ENCODE data around the gene SPOPL.
"Not testable (repeated sequence)": the region's sequence is repeated elsewhere in the genome, so short reads cannot be mapped to it uniquely, and the experiment has no call there.

SPOPL gene

DNA sequence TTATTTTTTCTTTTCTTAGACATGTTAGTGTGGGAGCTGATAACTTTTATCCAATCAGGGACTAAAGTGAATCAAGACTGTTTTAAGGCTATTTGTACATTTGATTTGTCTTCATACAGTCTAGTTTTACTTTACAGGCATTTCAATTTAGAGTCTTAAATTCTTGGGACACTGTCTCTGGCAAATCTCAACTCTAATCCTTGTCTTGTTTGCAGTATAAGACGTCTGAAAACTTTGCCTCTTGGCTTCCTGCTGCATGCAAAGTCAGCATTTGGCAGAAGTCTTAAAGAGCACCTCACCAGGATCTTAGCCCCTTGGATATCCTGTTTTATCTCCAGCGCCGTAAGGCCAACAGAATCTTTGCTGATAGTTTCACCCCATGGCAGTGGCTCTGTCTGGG, 30.3 kb downstream of the SPOPL start:
- Histone ChIP-seq H3K4me1 (peaks cover 0 to 42% (median 13%) of the 10 kb centered on the region in 4 donors), H3K27ac (no peak overlapping the region), H3K9me3 (no peaks in the 10 kb centered on the region), H3K36me3 (peaks cover 0 to 5% (median 4%) of the 10 kb centered on the region in 3 donors), H3K27me3 (no peaks in the 10 kb centered on the region), H3K4me3 (no peak overlapping the region)
- DNase-seq, result no peak
- intact Hi-C loops (cut with DNase I; ENCODE audit: low total_unique reads), result no loop called here
- TF ChIP-seq, protein P1, sequence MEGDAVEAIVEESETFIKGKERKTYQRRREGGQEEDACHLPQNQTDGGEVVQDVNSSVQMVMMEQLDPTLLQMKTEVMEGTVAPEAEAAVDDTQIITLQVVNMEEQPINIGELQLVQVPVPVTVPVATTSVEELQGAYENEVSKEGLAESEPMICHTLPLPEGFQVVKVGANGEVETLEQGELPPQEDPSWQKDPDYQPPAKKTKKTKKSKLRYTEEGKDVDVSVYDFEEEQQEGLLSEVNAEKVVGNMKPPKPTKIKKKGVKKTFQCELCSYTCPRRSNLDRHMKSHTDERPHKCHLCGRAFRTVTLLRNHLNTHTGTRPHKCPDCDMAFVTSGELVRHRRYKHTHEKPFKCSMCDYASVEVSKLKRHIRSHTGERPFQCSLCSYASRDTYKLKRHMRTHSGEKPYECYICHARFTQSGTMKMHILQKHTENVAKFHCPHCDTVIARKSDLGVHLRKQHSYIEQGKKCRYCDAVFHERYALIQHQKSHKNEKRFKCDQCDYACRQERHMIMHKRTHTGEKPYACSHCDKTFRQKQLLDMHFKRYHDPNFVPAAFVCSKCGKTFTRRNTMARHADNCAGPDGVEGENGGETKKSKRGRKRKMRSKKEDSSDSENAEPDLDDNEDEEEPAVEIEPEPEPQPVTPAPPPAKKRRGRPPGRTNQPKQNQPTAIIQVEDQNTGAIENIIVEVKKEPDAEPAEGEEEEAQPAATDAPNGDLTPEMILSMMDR (IDR thresholded peaks at IDR 0.05), result no peak

DNA sequence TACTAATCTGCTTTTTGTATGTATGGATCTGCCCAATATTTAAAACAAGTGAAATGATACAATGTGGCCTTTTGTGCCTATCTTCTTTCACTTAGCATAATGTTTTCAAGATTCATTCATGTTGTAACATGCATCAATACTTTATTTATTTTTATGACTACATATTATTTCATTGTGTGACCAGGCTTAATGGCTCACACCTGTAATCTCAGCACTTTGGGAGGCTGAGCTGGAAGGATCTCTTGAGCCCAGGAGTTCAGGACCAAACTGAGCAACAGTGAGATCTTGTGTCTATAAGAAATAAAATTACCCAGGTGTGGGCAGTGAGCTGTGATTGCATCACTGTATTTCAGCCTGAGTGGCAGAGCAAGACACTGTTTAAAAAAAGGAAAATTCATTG, 33.2 kb downstream of the SPOPL start:
- Histone ChIP-seq H3K4me1 (peaks cover 0 to 37% (median 7%) of the 10 kb centered on the region in 4 donors), H3K27me3 (no peaks in the 10 kb centered on the region), H3K4me3 (no peak overlapping the region), H3K36me3 (peaks cover 2 to 12% (median 11%) of the 10 kb centered on the region in 3 donors), H3K9me3 (peaks cover 0 to 10% (median 0%) of the 10 kb centered on the region in 3 donors), H3K27ac (no peak overlapping the region)
- TF ChIP-seq, protein P1 (IDR thresholded peaks at IDR 0.05), result no peak
- no peak for DNase-seq
- intact Hi-C loops (cut with DNase I; ENCODE audit: low total_unique reads), result no loop called here

DNA sequence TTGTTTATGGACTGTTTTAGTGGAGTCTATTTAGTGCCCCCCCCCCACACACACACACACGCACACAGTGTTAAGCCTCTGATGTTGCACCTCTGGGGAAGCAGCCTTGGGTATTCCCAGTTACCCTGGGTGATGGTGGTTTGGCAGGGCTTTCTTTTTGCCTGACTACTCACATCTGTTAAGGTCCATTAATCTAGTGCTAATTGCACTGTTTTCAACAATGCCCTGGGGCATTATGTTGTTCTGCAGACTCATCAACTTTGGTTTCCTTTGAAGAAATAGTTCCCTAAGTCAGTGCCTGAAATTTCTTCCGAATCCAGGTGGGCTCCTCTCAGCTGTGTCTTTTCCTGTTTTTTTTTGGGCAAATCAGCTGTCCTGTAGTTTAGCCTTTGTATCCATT, 34.7 kb downstream of the SPOPL start:
- TF ChIP-seq, protein P1 (IDR thresholded peaks at IDR 0.05), result no peak
- intact Hi-C loops (cut with DNase I; ENCODE audit: low total_unique reads), result no loop called here
- no peak overlapping the region for H3K27ac ChIP-seq
- no peak overlapping the region for H3K4me3 ChIP-seq
- peaks cover 4 to 12% (median 11%) of the 10 kb centered on the region in 3 donors for H3K36me3 ChIP-seq
- H3K4me1 ChIP-seq, result peaks cover 0 to 28% (median 5%) of the 10 kb centered on the region in 4 donors
- no peak for DNase-seq
- H3K27me3 ChIP-seq, result no peaks in the 10 kb centered on the region
- peaks cover 0 to 13% (median 0%) of the 10 kb centered on the region in 3 donors for H3K9me3 ChIP-seq

DNA sequence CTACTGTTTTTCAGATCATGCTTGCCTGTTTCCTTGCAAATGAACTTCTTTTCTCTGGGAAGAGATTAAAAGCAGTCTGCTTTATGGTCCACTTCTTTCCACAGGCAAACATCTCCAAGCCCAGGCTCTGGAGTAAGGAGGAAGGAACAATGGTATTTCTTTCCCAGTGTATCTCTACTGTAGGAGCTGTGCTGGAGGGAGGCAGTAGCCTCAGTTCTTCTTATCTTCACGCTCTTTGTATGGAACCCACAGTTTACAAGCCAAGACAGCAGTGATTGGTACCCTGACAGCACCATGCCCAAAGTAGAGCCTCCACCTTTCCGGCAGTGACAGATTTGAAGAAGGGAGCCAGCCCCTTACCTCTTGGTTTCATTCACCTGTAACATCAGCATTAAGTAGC, 35.2 kb downstream of the SPOPL start:
- H3K27me3 ChIP-seq, result no peaks in the 10 kb centered on the region
- peaks cover 0 to 24% (median 3%) of the 10 kb centered on the region in 4 donors for H3K4me1 ChIP-seq
- no peak for DNase-seq
- no peak overlapping the region for H3K27ac ChIP-seq
- TF ChIP-seq, protein P1 (IDR thresholded peaks at IDR 0.05), result no peak
- intact Hi-C loops (cut with DNase I; ENCODE audit: low total_unique reads), result no loop called here
- peaks cover 4 to 12% (median 11%) of the 10 kb centered on the region in 3 donors for H3K36me3 ChIP-seq
- H3K9me3 ChIP-seq, result peaks cover 0 to 13% (median 0%) of the 10 kb centered on the region in 3 donors
- H3K4me3 ChIP-seq, result no peak overlapping the region

DNA sequence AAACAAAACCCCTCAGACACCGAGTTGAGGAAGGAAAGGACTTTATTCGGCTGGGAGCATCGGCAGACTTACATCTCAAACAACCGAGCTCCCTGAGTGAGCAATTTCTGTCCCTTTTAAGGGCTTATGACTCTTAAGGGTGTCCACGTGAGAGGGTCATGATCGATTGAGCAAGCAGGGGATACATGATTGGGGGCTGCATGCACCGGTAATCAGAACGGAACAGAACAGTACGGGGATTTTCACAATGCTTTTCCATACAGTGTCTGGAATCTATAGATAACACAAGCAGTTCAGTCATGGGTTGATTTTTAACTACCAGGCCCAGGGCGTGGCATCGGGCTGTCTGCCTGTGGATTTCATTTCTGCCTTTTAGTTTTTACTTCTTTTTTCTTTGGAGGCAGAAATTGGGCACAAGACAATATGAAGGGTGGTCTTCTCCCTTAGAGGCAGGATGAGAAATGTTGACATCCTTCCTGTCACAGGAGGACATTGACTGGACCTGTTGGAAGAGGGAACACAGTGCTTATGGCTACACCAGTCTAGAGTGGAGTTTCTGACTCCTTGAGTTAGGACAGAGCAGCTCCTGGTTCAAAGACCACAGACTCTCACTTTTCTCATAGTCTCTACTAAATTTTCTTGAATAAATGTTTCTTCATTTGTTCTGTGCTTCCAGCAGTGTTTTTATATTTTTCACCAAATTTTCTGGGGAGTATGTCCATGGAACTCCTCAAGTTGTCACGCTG, 35.8 kb downstream of the SPOPL start:
- H3K4me3 ChIP-seq, result no peak overlapping the region
- H3K36me3 ChIP-seq, result peaks cover 4 to 12% (median 11%) of the 10 kb centered on the region in 3 donors
- TF ChIP-seq, protein P1 (IDR thresholded peaks at IDR 0.05), result no peak
- no peak for DNase-seq
- intact Hi-C loops (cut with DNase I; ENCODE audit: low total_unique reads), result no loop called here
- peaks cover 0 to 13% (median 0%) of the 10 kb centered on the region in 3 donors for H3K9me3 ChIP-seq
- H3K27me3 ChIP-seq, result no peaks in the 10 kb centered on the region
- H3K27ac ChIP-seq, result no peak overlapping the region
- H3K4me1 ChIP-seq, result peaks cover 0 to 19% (median 1%) of the 10 kb centered on the region in 4 donors

DNA sequence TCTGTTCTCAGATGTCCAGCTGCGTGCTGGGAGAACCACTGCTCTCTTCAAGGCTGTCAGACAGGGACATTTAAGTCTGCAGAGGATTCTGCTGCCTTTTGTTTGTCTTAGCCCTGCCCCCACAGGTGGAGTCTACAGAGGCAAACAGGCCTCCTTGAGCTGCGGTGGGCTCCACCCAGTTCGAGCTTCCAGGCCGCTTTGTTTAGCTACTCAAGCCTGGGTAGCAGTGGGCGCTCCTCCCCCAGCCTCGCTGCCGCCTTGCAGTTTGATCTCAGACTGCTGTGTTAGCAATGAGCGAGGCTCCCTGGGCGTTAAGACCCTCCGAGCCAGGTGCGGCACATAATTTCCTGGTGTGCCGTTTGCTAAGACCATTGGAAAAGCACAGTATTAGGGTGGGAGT, 42.6 kb downstream of the SPOPL start:
- H3K9me3 ChIP-seq; DNase-seq; H3K4me1 ChIP-seq; intact Hi-C loops (cut with DNase I; ENCODE audit: low total_unique reads); H3K27me3 ChIP-seq; H3K27ac ChIP-seq; H3K4me3 ChIP-seq: not testable (repeated sequence)
- peaks cover 0 to 11% (median 4%) of the 10 kb centered on the region in 3 donors for H3K36me3 ChIP-seq
